NB4 (cell line): Measurements from ENCODE around the gene IQCE.

Source experiments
- CTCF ChIP-seq: IDR thresholded peaks from one replicate; pipeline ENCODE4 v1.5.1; 2012; ENCODE audit warnings: low read depth, low read length
- MAX ChIP-seq: IDR thresholded peaks from 2 replicates; pipeline ENCODE4 v1.6.1; 2011; ENCODE audit warnings: low read depth, low read length
- POLR2A ChIP-seq: IDR thresholded peaks from 2 replicates; pipeline ENCODE4 v1.6.1; 2011; ENCODE audit warnings: mild to moderate bottlenecking; ENCODE audit not compliant: insufficient read length; ENCODE audit errors: extremely low read depth

GRCh38 chr7:2635148-2635668, 76.4 kb downstream of the IQCE start:
- TF ChIP-seq POLR2A, result no peak
- TF ChIP-seq CTCF, result no peak
- no peak for TF ChIP-seq MAX
